Right renal pelvis (tissue), 4 donors: ENCODE measurements around the gene ARID3B. TPM values are rescaled to one million over a fixed set of nuclear protein-coding genes. Genes with fewer than 3 reads are reported as not detected.
"Not testable (repeated sequence)": the region's sequence is repeated elsewhere in the genome, so short reads cannot be mapped to it uniquely, and the experiment has no call there.

Experiments used
- DNase-seq, 4 donors: peaks; one replicate each; pipeline ENCODE4 v3.0.0-alpha.2; 2013; ENCODE audit warnings: low read depth in 4 of 4, low spot score in 3 of 4, missing footprints in 1 of 4
- polyA plus RNA-seq, 4 donors: library from polyadenylated mRNA; unstranded; fragments of 120-200 nt; gene quantifications; one replicate each; pipeline ENCODE4 v1.2.1, GENCODE V29; 2013; ENCODE audit not compliant: insufficient read length in 4 of 4

The ARID3B gene
- polyA plus RNA-seq: 10 to 100 TPM; 12.9 to 16.1 (median 14.6) TPM

GRCh38 chr15:74540761-74541493 is at the start of gene ARID3B:
Gene ARID3B, plus strand, starts transcription at chr15:74541220. Its CDS starts 2,717 bp downstream, at chr15:74543937.
- DNase-seq: peak; percentile 87 to 95 (median 90)

GRCh38 chr15:74496648-74497047 is 44.4 kb upstream of the ARID3B start:
- DNase-seq: no peak

GRCh38 chr15:74497584-74497983 is 43.4 kb upstream of the ARID3B start:
- no peak for DNase-seq

- DNase-seq: no peak
Observed at GRCh38 chr15:74499366-74499765, 41.7 kb upstream of the ARID3B start.

- DNase-seq: no peak
Observed at GRCh38 chr15:74500401-74500800, 40.6 kb upstream of the ARID3B start.

DNA sequence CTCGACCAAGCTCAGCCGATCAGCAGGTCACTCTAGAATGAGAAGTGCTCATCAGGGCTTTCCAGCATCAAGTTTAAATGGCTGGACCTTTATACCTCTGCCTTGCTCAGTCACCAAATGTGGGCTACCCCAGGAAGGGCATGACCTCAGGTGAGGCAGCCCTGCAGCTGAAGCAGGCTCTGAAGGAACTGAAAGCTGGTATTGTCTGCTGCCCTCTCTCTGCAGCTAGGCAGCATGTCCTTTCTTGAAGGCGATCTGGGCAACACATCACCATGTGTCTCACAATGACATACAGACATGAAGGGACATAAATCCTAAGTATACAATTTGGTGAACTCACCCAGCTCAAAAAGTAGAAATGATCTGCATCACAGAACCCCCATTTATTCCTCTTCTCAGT is 38.7 kb upstream of the ARID3B start:
- DNase-seq: no peak

GRCh38 chr15:74504418-74504817 is 36.6 kb upstream of the ARID3B start:
- DNase-seq: no peak

GRCh38 chr15:74504836-74505235 is 36.2 kb upstream of the ARID3B start:
- DNase-seq: no peak

DNA sequence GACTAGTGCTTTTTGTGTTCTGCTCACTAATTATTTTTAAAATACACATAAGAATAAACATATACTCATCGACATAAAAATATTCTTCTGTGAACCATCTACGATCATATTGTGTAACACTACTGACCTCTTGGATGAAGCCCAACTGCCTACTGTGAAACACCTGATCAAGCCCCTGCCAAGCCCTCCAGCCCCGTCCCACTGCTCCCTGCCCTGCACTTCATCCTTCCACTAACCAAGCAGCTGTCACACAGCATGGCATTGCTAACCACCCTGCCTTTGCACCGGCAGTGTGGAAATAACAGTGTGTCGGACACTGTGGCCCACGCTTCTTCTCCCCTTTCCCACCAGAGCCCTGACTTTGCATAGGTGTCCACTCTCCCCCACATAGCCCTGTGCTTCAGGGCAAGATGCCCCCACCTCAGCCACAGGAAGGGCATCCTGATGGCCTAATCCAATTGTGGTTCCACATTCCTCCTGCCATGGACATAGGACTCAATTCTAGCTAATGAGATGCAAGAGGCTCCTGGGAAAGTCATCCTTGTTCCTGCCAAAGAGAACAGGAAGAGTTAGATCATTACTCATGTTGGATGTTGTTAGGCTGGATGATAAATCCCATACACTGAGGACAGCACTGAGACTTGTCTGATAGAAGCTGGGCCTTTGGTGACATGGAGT is 35.0 kb upstream of the ARID3B start:
- no peak for DNase-seq

- DNase-seq: no peak
Observed at GRCh38 chr15:74506515-74506840, 34.5 kb upstream of the ARID3B start.

- no peak for DNase-seq
Observed at GRCh38 chr15:74511583-74511982, 29.4 kb upstream of the ARID3B start.

DNA sequence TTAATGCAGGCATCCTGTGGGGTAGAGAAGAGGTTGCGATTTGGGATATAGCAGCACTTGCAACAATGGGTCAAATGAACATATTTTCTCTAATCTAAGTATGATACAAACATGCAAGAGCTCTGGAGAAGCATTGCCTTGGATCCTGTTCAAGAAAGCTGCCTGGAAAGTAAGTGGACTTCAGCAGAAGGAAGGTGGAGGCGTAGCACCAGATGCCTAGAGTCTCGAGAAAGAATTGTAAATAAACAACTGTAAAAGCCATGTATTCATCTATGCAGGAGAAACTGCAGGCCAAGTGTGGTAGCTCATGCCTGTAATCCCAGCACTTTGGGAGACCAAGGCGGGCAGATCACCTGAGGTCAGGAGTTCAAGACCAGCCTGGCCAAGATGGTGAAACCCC is 27.0 kb upstream of the ARID3B start:
- DNase-seq: not testable (repeated sequence)

DNA sequence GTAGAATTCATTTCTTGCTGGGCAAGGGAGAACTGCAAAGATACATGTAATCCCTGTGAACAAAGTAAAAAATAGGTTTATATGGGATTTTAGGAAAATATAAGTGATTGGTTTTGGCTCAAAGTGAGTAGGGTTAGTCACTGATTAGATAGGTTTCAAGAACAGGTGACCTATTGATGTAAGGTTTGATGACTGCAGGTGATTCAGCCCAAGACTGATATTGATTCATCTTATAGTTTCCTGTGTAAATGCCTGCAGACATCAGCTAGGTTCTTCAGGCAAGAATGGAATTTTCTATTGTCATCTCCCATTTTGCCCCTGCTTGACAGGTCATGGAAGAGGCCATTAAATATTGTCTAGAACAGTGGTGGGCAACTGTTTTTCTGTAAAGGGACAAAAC is 23.9 kb upstream of the ARID3B start:
- no peak for DNase-seq

GRCh38 chr15:74519311-74519710 is 21.7 kb upstream of the ARID3B start:
- no peak for DNase-seq

GRCh38 chr15:74520407-74520806 is 20.6 kb upstream of the ARID3B start:
- DNase-seq: no peak

DNA sequence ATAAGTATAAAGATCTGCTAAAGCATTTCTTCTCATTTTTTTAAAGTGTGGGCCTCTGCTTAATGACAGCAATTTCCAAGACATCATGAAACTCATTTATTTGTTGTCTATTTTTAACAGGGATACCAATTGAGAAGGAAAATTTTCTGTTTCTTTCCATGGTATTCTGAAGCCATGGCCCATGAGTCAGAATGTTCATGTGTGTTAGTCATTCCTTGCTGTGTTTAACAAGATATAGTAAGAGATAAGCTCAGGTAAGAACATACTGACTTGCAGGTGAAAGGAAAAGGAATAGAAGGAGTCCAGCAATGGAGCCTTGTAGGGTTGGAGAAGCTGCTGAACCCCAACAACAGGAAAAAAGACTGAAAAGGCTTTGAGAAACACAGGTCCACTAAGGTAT is 17.0 kb upstream of the ARID3B start:
- DNase-seq: no peak

GRCh38 chr15:74525309-74525708 is 15.7 kb upstream of the ARID3B start:
- no peak for DNase-seq

- DNase-seq: no peak
Observed at GRCh38 chr15:74525945-74526344, 15.1 kb upstream of the ARID3B start.

DNA sequence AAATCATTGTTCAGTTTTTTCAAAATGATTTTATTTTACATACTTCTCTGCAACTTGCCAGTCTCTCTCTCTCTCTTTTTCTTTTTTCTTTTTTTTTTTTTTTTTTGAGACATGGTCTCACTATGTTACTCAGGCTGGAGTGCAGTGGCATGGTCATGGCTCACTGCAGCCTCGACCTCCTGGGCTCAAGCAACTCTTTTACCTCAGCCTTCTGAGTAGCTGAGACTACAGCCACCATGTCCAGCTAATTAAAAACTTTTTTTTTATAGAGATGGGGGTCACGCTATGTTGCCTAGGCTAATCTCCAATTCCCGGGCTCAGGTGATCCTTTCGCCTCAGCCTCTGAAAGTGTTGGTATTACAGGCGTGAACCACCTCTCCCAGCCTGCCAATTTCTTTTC is 12.1 kb upstream of the ARID3B start:
- no peak for DNase-seq

DNA sequence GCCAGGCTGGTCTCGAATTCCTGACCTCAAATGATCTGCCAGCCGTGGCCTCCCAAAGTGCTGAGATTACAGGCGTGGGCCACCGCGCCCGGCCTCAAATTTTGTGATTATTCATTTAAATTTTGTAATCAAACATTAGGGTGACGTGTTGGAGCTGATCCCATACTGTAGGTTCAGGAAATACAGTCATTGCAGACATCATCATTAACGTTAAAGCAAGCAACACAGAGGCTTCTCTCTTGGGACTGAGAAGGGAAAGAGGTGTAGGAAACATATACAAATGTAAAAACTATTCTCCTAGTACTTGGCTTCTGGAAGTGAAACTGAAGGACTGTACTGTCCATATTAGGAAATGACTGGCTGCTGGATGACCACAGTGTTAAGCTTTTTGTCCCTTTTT is 11.1 kb upstream of the ARID3B start:
- DNase-seq: no peak

DNA sequence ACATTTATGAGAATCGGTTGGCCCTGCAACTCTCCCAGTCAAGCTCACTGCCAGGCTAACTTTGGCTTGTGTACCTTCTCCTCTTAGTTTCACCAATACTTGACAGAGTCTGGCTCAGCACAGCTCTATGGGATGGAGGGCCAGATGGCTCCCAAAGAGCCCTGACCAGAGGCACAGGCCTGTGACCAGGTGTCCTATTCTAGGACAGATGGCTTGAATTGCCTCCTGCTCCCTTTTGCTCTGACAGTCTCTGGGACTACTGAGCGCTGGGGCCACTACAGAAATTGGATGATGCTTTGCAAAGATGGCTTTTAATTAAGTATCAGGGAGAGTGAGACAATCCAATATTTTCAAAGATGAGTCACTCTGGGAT is 10.3 kb upstream of the ARID3B start:
- no peak for DNase-seq

DNA sequence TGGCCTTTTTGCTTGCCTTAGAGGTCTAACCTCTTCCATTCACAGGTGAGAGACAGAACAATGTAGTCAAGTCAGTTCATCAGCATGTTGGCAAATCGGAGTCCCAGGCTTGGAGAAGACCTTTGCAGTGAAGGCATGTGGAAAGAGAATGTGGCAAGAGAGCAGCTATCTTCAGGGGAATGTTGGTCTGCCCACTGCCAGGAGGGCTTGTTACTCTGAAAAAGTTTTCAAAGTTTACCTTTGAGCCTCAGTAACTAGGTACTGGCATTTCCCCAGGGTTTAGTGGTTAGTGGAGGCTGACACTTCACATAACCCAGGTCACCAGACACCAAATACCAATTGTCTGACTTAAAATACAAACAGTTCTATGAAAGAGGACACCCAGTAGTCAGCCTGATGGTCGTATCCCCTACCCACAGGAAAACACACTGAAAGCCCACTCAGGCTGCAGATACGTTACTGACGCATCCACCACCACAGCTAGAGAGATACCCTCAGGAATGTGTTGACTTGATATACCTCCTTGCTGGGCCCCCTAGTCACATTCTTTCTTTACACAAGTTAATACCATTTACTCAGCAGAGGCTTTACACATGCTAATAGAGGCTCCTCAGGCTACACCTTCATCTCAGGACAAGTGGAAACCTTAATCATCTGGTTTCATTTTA is 9.7 kb upstream of the ARID3B start:
- no peak for DNase-seq
